Measurements from ENCODE around the gene HMCES.

Gene HMCES

GRCh38 chr3:129278439-129278965, at the start of gene HMCES:
Gene HMCES, plus strand, starts transcription at chr3:129278870. Its CDS starts 863 bp downstream, at chr3:129279733.
- DNase-seq (ENCODE audit: low spot score) = peak; percentile 87

- peak; percentile 41 for DNase-seq (ENCODE audit: low spot score)
These were observed 49.6 kb upstream of the HMCES start for GRCh38 chr3:129228891-129229585.

- DNase-seq (ENCODE audit: low spot score) = peak; percentile 64
These were observed 48.2 kb upstream of the HMCES start for GRCh38 chr3:129230311-129231019.

- DNase-seq (ENCODE audit: low spot score) = no peak
These were observed 47.1 kb upstream of the HMCES start for GRCh38 chr3:129231331-129232119.

GRCh38 chr3:129233538-129233937, 45.1 kb upstream of the HMCES start:
- DNase-seq (ENCODE audit: low spot score) = no peak

GRCh38 chr3:129234441-129234840, 44.2 kb upstream of the HMCES start:
- DNase-seq (ENCODE audit: low spot score) = no peak

GRCh38 chr3:129235344-129235917, 43.2 kb upstream of the HMCES start:
- no peak for DNase-seq (ENCODE audit: low spot score)

GRCh38 chr3:129238945-129239705, 39.5 kb upstream of the HMCES start:
- DNase-seq (ENCODE audit: low spot score) = no peak

GRCh38 chr3:129239991-129240390, 38.7 kb upstream of the HMCES start:
- DNase-seq (ENCODE audit: low spot score) = no peak

- DNase-seq (ENCODE audit: low spot score) = peak; percentile 58
These were observed 38.2 kb upstream of the HMCES start for GRCh38 chr3:129240436-129240835.

- no peak for DNase-seq (ENCODE audit: low spot score)
These were observed 33.5 kb upstream of the HMCES start for GRCh38 chr3:129245141-129245540.

- DNase-seq (ENCODE audit: low spot score) = peak; percentile 97
These were observed 32.9 kb upstream of the HMCES start for GRCh38 chr3:129245641-129246306.

- no peak for DNase-seq (ENCODE audit: low spot score)
These were observed 32.0 kb upstream of the HMCES start for GRCh38 chr3:129246636-129247035.

GRCh38 chr3:129248286-129248979, 30.2 kb upstream of the HMCES start:
- DNase-seq (ENCODE audit: low spot score) = no peak

GRCh38 chr3:129249284-129250065, 29.2 kb upstream of the HMCES start, which contains the start of gene COPG1:
Gene COPG1, plus strand, starts transcription at chr3:129249606. Its CDS starts 104 bp downstream, at chr3:129249710.
- DNase-seq (ENCODE audit: low spot score) = peak; percentile 85

- DNase-seq (ENCODE audit: low spot score) = no peak
These were observed 25.9 kb upstream of the HMCES start for GRCh38 chr3:129252748-129253147.

GRCh38 chr3:129254536-129255230, 24.0 kb upstream of the HMCES start:
- DNase-seq (ENCODE audit: low spot score) = no peak

- DNase-seq (ENCODE audit: low spot score) = no peak
These were observed 22.4 kb upstream of the HMCES start for GRCh38 chr3:129256270-129256669.

GRCh38 chr3:129257609-129258008, 21.1 kb upstream of the HMCES start:
- DNase-seq (ENCODE audit: low spot score) = no peak

All from SW480 (cell line).